LNCAP (cell line): ENCODE results near the gene SIRT7.

ENCODE experiments used
- TF ChIP-seq, protein P1 (sequence below): fragments of 450-650 bp; IDR thresholded peaks from 2 replicates; pipeline ENCODE4 v1.5.1; 2017; ENCODE audit warnings: mild to moderate bottlenecking

The SIRT7 gene

DNA sequence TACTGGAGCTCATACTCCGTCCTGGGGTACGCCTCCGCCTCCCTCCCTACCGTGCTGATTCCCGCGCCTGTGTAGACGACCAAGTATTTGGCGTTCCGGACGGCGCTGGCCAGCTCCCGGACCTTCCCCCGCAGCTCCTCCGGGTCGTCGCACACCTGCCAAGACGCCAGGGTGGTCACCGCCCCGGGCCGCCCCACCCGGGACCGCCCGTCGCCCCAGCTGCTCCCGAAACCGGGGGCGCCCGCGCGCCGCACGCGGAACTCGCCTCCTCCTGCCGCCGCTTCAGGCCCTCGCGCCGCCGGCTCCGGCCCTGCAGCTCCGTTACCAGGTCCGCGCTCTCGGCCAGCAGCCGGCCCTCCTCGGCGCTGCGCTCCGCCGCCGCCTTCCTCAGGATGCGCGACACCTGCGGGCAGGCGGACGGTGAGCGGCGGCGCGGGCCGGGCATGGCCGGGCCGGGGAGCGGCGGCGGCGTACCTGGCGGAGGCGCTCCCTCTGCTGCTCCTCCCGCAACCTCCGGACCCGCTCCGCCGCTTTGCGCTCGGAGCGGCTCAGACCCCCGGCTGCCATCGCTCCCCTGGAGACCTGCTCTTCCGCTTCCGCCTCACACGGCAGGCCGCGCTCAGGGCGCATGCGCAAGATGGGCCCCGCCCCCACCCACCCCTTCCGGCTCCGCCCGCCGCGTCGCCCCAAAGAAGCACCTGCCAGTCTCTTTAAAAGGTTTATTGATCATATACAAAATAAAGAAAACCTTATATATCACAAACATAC, at the start of gene SIRT7:
TSS of gene SIRT7 (minus strand) at position 612 of the 768 bp plus-strand sequence. CDS start at position 567, 45 bp downstream.
- TF ChIP-seq, protein P1, sequence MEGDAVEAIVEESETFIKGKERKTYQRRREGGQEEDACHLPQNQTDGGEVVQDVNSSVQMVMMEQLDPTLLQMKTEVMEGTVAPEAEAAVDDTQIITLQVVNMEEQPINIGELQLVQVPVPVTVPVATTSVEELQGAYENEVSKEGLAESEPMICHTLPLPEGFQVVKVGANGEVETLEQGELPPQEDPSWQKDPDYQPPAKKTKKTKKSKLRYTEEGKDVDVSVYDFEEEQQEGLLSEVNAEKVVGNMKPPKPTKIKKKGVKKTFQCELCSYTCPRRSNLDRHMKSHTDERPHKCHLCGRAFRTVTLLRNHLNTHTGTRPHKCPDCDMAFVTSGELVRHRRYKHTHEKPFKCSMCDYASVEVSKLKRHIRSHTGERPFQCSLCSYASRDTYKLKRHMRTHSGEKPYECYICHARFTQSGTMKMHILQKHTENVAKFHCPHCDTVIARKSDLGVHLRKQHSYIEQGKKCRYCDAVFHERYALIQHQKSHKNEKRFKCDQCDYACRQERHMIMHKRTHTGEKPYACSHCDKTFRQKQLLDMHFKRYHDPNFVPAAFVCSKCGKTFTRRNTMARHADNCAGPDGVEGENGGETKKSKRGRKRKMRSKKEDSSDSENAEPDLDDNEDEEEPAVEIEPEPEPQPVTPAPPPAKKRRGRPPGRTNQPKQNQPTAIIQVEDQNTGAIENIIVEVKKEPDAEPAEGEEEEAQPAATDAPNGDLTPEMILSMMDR: no peak

- TF ChIP-seq, protein P1: no peak
Measured at GRCh38 chr17:81967244-81967532, 49.2 kb upstream of the SIRT7 start.

- TF ChIP-seq, protein P1: no peak
Measured at GRCh38 chr17:81966343-81967243, 48.6 kb upstream of the SIRT7 start.

GRCh38 chr17:81964081-81964849, 46.3 kb upstream of the SIRT7 start:
- TF ChIP-seq, protein P1: no peak

GRCh38 chr17:81962499-81963441, 44.8 kb upstream of the SIRT7 start:
- TF ChIP-seq, protein P1: no peak

DNA sequence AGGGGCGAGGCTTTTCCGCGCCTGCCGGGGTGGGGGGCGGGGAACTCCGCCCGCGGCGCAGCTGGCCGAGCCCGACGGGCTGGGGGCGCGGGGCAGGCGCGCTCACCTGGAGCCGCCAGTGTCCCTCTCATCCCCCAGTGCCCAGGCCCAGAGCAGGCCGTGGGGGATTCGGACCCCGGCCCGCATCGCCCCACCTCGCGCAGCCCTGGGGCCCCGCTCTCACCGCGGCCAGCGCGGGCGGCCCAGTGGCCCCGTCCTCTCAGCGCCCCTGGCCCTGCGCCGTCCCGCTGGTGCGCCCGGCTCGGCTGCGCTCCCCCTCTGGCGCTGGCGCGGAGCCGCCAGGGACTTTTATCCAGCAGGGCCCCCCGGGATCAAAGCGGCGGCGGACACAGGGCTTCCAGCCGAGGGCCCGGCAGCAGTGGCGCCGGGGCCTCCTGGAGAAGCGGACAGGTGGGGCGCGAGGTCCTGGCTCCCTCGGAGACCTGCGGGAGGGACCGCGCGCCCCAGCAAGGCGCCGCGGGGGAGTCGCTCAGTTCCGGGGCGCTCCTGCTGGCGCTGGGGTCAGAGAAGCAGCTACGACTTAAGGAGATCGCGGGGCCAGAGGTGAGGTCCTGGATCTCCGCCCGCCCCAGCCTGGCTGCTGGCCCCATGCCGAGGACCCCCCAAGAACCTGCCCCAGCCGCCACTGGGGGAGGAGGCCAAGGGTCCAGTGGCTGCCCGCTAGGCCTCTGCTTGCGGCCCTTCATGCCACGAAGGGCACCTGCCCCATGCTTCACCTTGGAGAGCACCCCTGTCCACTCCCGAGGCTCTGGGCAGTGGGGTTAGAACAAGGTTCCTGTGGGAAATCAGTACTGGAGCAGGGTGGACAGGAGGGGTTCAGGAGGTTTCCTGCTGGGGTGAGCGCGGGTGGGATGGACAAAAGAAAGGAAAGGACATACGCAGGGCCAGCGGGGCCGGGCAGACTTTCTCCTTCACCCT, 43.8 kb upstream of the SIRT7 start:
- TF ChIP-seq, protein P1: no peak
